Panc1 (cell line): Measurements from ENCODE around the gene AAMP. TPM values are rescaled to one million over a fixed set of nuclear protein-coding genes. Genes with fewer than 3 reads are reported as not detected.
"Not testable (repeated sequence)": the region's sequence is repeated elsewhere in the genome, so short reads cannot be mapped to it uniquely, and the experiment has no call there.

Experiments
- ATAC-seq: fragments of 200-7000 bp; cut with Tn5 transposase; 2 replicates; pipeline ENCODE4 v1.9.1; 2020; ENCODE audit warnings: mild to moderate bottlenecking, moderate library complexity
- BruUV-seq: library from RNA; stranded (reverse); fragments of 400-500 nt; replicated peaks from 2 replicates; lab custom pipeline; 2021; lab: Mats Ljungman, UMichigan
- CTCF ChIA-PET: fragments of 300-600 bp; sonication (Branson Sonifier 250); formaldehyde crosslinking; loops from one replicate; lab custom pipeline; 2022; ENCODE audit warnings: antibody characterized with exemption; lab: Charles Lee
- POLR2A ChIA-PET: fragments of 300-600 bp; sonication (Branson Sonifier 250); formaldehyde crosslinking; loops from one replicate; lab custom pipeline; 2022; ENCODE audit warnings: antibody characterized with exemption; lab: Charles Lee
- DNase-seq: peaks from one replicate; pipeline ENCODE4 v3.0.0-alpha.2; 2010; ENCODE audit warnings: low read depth, low spot score
- H3K27ac ChIP-seq: 2 replicates; pipeline ENCODE4 v1.5.1; 2011; ENCODE audit warnings: mild to moderate bottlenecking, low read length, inconsistent platforms
- H3K27me3 ChIP-seq: fragments of 200-500 bp; sonication (Bioruptor generic); 2 replicates; pipeline ENCODE4 v1.6.0; 2014; ENCODE audit warnings: low read length, inconsistent platforms; ENCODE audit not compliant: control insufficient read depth, insufficient read depth
- H3K36me3 ChIP-seq: fragments of 200-500 bp; sonication (Bioruptor generic); 2 replicates; pipeline ENCODE4 v1.5.1; 2014; ENCODE audit warnings: inconsistent platforms, mild to moderate bottlenecking, low read length, moderate library complexity; ENCODE audit not compliant: control insufficient read depth, insufficient read depth
- H3K4me1 ChIP-seq: 2 replicates; pipeline ENCODE4 v1.5.1; 2011; ENCODE audit warnings: inconsistent platforms, mild to moderate bottlenecking, low read length, moderate library complexity; ENCODE audit not compliant: control insufficient read depth, insufficient read depth
- H3K4me3 ChIP-seq, 2 experiments: 2 replicates each; pipeline ENCODE4 v1.5.1; 2011 to 2012; ENCODE audit warnings: low read depth in 2 of 2, low read length in 2 of 2, mild to moderate bottlenecking in 2 of 2, inconsistent platforms in 1 of 2, moderate library complexity in 1 of 2
- H3K9me3 ChIP-seq: fragments of 200-500 bp; sonication (Bioruptor generic); 2 replicates; pipeline ENCODE4 v1.5.1; 2014; ENCODE audit warnings: low read depth, mild to moderate bottlenecking, inconsistent platforms, low read length, moderate library complexity; ENCODE audit not compliant: control insufficient read depth, insufficient read depth
- POLR2AphosphoS5 ChIP-seq: IDR thresholded peaks from 2 replicates; pipeline ENCODE4 v1.6.1; 2012; ENCODE audit warnings: mild to moderate bottlenecking, low read depth, low read length, moderate library complexity
- REST ChIP-seq, 2 experiments: IDR thresholded peaks; 2 replicates each; pipeline ENCODE4 v1.6.1; 2011 to 2012; ENCODE audit warnings: low read depth in 2 of 2, control low read depth in 1 of 2, low read length in 1 of 2, mild to moderate bottlenecking in 1 of 2, moderate library complexity in 1 of 2; ENCODE audit not compliant: insufficient read depth in 1 of 2
- SIN3A ChIP-seq: IDR thresholded peaks from 2 replicates; pipeline ENCODE4 v1.6.1; 2012; ENCODE audit warnings: low read depth, mild to moderate bottlenecking, low read length, moderate library complexity, borderline replicate concordance; ENCODE audit not compliant: insufficient read depth
- TCF7L2 ChIP-seq: IDR thresholded peaks from 2 replicates; pipeline ENCODE4 v1.6.1; 2011; ENCODE audit warnings: mild to moderate bottlenecking, low read depth, low read length, inconsistent platforms
- in situ Hi-C: cut with HindIII; loops from 2 replicates; pipeline ENCODE4 v1.10.0; 2016; ENCODE audit warnings: low sequenced_read_pairs, low pct_unique_long_range_greater_than_20kb
- intact Hi-C: fragments of 100-400 bp; cut with micrococcal nuclease; formaldehyde crosslinking; loops from one replicate; pipeline ENCODE4 v1.10.0; 2022; ENCODE audit not compliant: unreplicated experiment
- total RNA-seq: library from RNA; stranded (reverse); gene quantifications from one replicate; pipeline ENCODE4 v1.2.1, GENCODE V29; 2021; ENCODE audit not compliant: unreplicated experiment
- TF ChIP-seq, protein P1 (sequence below): fragments of 450-650 bp; IDR thresholded peaks from 2 replicates; pipeline ENCODE4 v1.5.1; 2017; ENCODE audit warnings: mild to moderate bottlenecking

Gene AAMP
- total RNA-seq, 1 experiment from 2014 or later = 103 TPM

GRCh38 chr2:218273908-218274249, 3.9 kb upstream of the AAMP start:
- BruUV-seq = no TSS peak

GRCh38 chr2:218273214-218273907, 3.4 kb upstream of the AAMP start:
- CTCF ChIA-PET = interaction anchor here (0.6 to 1.2 kb wide), 4 partner anchors 12 to 137 kb away, joined by 3 read pairs; no protein-coding TSS in a partner anchor
- ATAC-seq, H3K27me3 ChIP-seq, DNase-seq, in situ Hi-C loops, H3K4me3 ChIP-seq, H3K27ac ChIP-seq, POLR2A ChIA-PET, H3K36me3 ChIP-seq, BruUV-seq, intact Hi-C loops, H3K9me3 ChIP-seq: not testable (repeated sequence)
- H3K4me1 ChIP-seq = peaks cover 20% of the 10 kb centered on the region

More at GRCh38 chr2:218273908-218274249, 3.9 kb upstream of the AAMP start:
- ChIA-PET POLR2A (interaction anchor here (0.6 kb wide), 2 partner anchors 18 to 24 kb away, joined by 5 read pairs; partner anchors contain the start of gene TMBIM1), CTCF (interaction anchor here (0.9 to 1.2 kb wide), 2 partner anchors 13 to 84 kb away, joined by 3 read pairs; no protein-coding TSS in a partner anchor)
- TF ChIP-seq POLR2AphosphoS5 (no peak), REST (IDR thresholded peaks at IDR 0.05; ENCODE audit: insufficient read depth in 1 of 2, low read depth in 2 of 2, low read length in 1 of 2) (no peak), TCF7L2 (no peak)
- TF ChIP-seq, protein P1, sequence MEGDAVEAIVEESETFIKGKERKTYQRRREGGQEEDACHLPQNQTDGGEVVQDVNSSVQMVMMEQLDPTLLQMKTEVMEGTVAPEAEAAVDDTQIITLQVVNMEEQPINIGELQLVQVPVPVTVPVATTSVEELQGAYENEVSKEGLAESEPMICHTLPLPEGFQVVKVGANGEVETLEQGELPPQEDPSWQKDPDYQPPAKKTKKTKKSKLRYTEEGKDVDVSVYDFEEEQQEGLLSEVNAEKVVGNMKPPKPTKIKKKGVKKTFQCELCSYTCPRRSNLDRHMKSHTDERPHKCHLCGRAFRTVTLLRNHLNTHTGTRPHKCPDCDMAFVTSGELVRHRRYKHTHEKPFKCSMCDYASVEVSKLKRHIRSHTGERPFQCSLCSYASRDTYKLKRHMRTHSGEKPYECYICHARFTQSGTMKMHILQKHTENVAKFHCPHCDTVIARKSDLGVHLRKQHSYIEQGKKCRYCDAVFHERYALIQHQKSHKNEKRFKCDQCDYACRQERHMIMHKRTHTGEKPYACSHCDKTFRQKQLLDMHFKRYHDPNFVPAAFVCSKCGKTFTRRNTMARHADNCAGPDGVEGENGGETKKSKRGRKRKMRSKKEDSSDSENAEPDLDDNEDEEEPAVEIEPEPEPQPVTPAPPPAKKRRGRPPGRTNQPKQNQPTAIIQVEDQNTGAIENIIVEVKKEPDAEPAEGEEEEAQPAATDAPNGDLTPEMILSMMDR = no peak
- ATAC-seq (no peak), DNase-seq (no peak)
- Histone ChIP-seq H3K4me3 (no peak overlapping the region), H3K36me3 (peaks cover 5% of the 10 kb centered on the region), H3K9me3 (no peaks in the 10 kb centered on the region), H3K27me3 (no peaks in the 10 kb centered on the region), H3K27ac (no peak overlapping the region), H3K4me1 (peaks cover 20% of the 10 kb centered on the region)
- in situ Hi-C loops (no loop called here), intact Hi-C loops (no loop called here)

DNA sequence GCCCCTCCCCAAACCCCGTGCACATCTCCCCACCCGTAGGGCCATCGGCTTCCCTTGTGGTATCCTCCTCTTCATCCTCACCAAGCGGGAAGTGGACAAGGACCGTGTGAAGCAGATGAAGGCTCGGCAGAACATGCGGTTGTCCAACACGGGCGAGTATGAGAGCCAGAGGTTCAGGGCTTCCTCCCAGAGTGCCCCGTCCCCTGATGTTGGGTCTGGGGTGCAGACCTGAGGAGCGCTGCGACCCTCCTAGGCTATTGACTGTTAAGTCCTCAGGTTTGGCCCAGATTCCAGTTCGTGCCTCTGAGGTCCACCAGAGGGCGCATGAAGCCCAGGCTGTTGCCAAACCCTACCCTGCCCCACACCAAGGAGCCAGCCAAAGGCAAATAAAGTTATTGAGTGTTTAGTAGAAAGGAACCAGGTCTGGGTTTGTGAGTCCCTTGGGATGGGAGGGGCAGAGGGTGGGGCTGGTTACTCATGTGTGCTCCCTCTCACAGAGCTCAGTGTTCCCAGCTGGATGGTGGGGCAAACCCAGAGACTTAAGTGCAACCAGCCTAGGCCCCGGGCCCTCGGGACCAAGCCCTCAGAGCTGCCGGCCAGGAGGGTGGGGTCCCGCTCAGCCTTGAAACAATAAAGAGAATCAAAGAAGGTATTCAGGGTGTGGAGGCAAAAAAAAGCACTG, 2.7 kb upstream of the AAMP start:
- intact Hi-C loops = no loop called here
- ChIA-PET POLR2A (no interaction called here), CTCF (interaction anchor here (0.6 to 1.2 kb wide), 6 partner anchors 13 to 138 kb away, joined by 3 to 5 read pairs (median 3); partner anchors contain the start of gene CATIP)
- ATAC-seq (peak; percentile 50), DNase-seq (peak; percentile 77)
- no peaks in the 10 kb centered on the region for H3K9me3 ChIP-seq
- peaks cover 20% of the 10 kb centered on the region for H3K4me1 ChIP-seq
- no TSS peak for BruUV-seq
- peaks cover 5% of the 10 kb centered on the region for H3K36me3 ChIP-seq
- H3K27me3 ChIP-seq = no peaks in the 10 kb centered on the region
- H3K27ac ChIP-seq = no peak overlapping the region
- no peak for TF ChIP-seq SIN3A
- TF ChIP-seq, protein P1 = peak; percentile 96
- TF ChIP-seq TCF7L2 = no peak
- no peak for TF ChIP-seq REST (IDR thresholded peaks at IDR 0.05; ENCODE audit: insufficient read depth in 1 of 2, low read depth in 2 of 2, low read length in 1 of 2)
- TF ChIP-seq POLR2AphosphoS5 = peak; percentile 27; the same call in 1 of the 2 replicates
- H3K4me3 ChIP-seq = no peak overlapping the region
- in situ Hi-C loops = no loop called here
